ENCODE measurements around the gene DNAJC1. TPM values are rescaled to one million over a fixed set of nuclear protein-coding genes. Genes with fewer than 3 reads are reported as not detected.

Gene DNAJC1
- total RNA-seq, 2 donors from 2014 or later = 16.1 to 20.8 TPM

GRCh38 chr10:21927631-21928353, 75.7 kb downstream of the DNAJC1 start:
- no peak for DNase-seq
- intact Hi-C loops (cut with DNase I) = no loop called here
- no peak for ATAC-seq

- DNase-seq (no peak), ATAC-seq (peak; percentile 27 to 79)
- intact Hi-C loops (cut with DNase I) = no loop called here
Measured at GRCh38 chr10:21926949-21927348, 76.6 kb downstream of the DNAJC1 start.

- DNase-seq = no peak
- intact Hi-C loops (cut with DNase I) = no loop called here
Measured at GRCh38 chr10:21926358-21926925, 77.1 kb downstream of the DNAJC1 start.

GRCh38 chr10:21925851-21926250, 77.7 kb downstream of the DNAJC1 start:
- DNase-seq (no peak), ATAC-seq (no peak)
- intact Hi-C loops (cut with DNase I) = no loop called here

More at GRCh38 chr10:21926358-21926925, 77.1 kb downstream of the DNAJC1 start:
- no peak for ATAC-seq

- no peak for ATAC-seq
- intact Hi-C loops (cut with DNase I) = no loop called here
- DNase-seq = no peak
Measured at GRCh38 chr10:21924511-21924910, 79.0 kb downstream of the DNAJC1 start.

GRCh38 chr10:21920633-21921032, 82.9 kb downstream of the DNAJC1 start:
- intact Hi-C loops (cut with DNase I) = no loop called here
- DNase-seq (no peak), ATAC-seq (no peak)

- no peak for ATAC-seq
Measured at GRCh38 chr10:21919906-21920305, 83.6 kb downstream of the DNAJC1 start.

GRCh38 chr10:21919117-21919516, 84.4 kb downstream of the DNAJC1 start:
- ATAC-seq (no peak), DNase-seq (no peak)
- intact Hi-C loops (cut with DNase I) = no loop called here

More at GRCh38 chr10:21919906-21920305, 83.6 kb downstream of the DNAJC1 start:
- intact Hi-C loops (cut with DNase I) = no loop called here
- no peak for DNase-seq

GRCh38 chr10:21912625-21913024, 90.9 kb downstream of the DNAJC1 start:
- intact Hi-C loops (cut with DNase I) = no loop called here
- no peak for ATAC-seq

GRCh38 chr10:21910798-21911197, 92.7 kb downstream of the DNAJC1 start:
- DNase-seq (no peak), ATAC-seq (no peak)
- intact Hi-C loops (cut with DNase I) = no loop called here

More at GRCh38 chr10:21912625-21913024, 90.9 kb downstream of the DNAJC1 start:
- DNase-seq = no peak

GRCh38 chr10:21907436-21907835, 96.1 kb downstream of the DNAJC1 start:
- intact Hi-C loops (cut with DNase I) = no loop called here
- DNase-seq (no peak), ATAC-seq (no peak)

GRCh38 chr10:21904930-21905329, 98.6 kb downstream of the DNAJC1 start:
- DNase-seq (no peak), ATAC-seq (no peak)
- intact Hi-C loops (cut with DNase I) = no loop called here

GRCh38 chr10:21899736-21900135, 103.8 kb downstream of the DNAJC1 start:
- DNase-seq (no peak), ATAC-seq (no peak)

GRCh38 chr10:21895932-21896331, 107.6 kb downstream of the DNAJC1 start:
- intact Hi-C loops (cut with DNase I) = no loop called here

More at GRCh38 chr10:21899736-21900135, 103.8 kb downstream of the DNAJC1 start:
- intact Hi-C loops (cut with DNase I) = no loop called here

GRCh38 chr10:21894648-21895342, 108.7 kb downstream of the DNAJC1 start:
- no peak for DNase-seq
- no peak for ATAC-seq
- intact Hi-C loops (cut with DNase I) = no loop called here

More at GRCh38 chr10:21895932-21896331, 107.6 kb downstream of the DNAJC1 start:
- DNase-seq (no peak), ATAC-seq (no peak)

- intact Hi-C loops (cut with DNase I) = no loop called here
- ATAC-seq = no peak
- DNase-seq = no peak
Measured at GRCh38 chr10:21891439-21891838, 112.1 kb downstream of the DNAJC1 start.

GRCh38 chr10:21889477-21890275, 113.9 kb downstream of the DNAJC1 start:
- intact Hi-C loops (cut with DNase I) = no loop called here
- ATAC-seq = no peak
- no peak for DNase-seq

GRCh38 chr10:21888959-21889358, 114.6 kb downstream of the DNAJC1 start:
- intact Hi-C loops (cut with DNase I) = no loop called here
- DNase-seq (no peak), ATAC-seq (no peak)

- DNase-seq (no peak), ATAC-seq (no peak)
- intact Hi-C loops (cut with DNase I) = no loop called here
Measured at GRCh38 chr10:21885940-21886339, 117.6 kb downstream of the DNAJC1 start.
